NCI-H460 (cell line): ENCODE results near the gene POLDIP3. TPM values are rescaled to one million over a fixed set of nuclear protein-coding genes. Genes with fewer than 3 reads are reported as not detected.
"Not testable (repeated sequence)": the region's sequence is repeated elsewhere in the genome, so short reads cannot be mapped to it uniquely, and the experiment has no call there.

Experiments
- DNase-seq: peaks from one replicate; pipeline ENCODE4 v3.0.0-alpha.2; 2016; ENCODE audit warnings: low read depth; ENCODE audit errors: extremely low read depth
- total RNA-seq: library from RNA; depleted of rRNA; stranded (reverse); fragments of >200 nt; shearing (Covaris generic); gene quantifications from 2 replicates; pipeline ENCODE4 v1.2.3, GENCODE V29; 2014

POLDIP3 gene
- total RNA-seq, 1 experiment from 2014 or later = 20.1 TPM

GRCh38 chr22:42620084-42620483 is 5.4 kb upstream of the POLDIP3 start:
- no peak for DNase-seq

GRCh38 chr22:42619261-42620063 is 4.8 kb upstream of the POLDIP3 start:
- no peak for DNase-seq

- DNase-seq = no peak
Observed at GRCh38 chr22:42617155-42617983, 2.7 kb upstream of the POLDIP3 start.

GRCh38 chr22:42615860-42616175 is 1.1 kb upstream of the POLDIP3 start:
- not testable (repeated sequence) for DNase-seq

GRCh38 chr22:42615092-42615859 is 593 bp upstream of the POLDIP3 start:
- DNase-seq = peak; percentile 94

- no peak for DNase-seq
Observed at GRCh38 chr22:42613872-42614301, 796 bp downstream of the POLDIP3 start.

GRCh38 chr22:42612336-42612735 is 2.3 kb downstream of the POLDIP3 start:
- DNase-seq = no peak

- DNase-seq = no peak
Observed at GRCh38 chr22:42611051-42611450, 3.6 kb downstream of the POLDIP3 start.

- no peak for DNase-seq
Observed at GRCh38 chr22:42610186-42610585, 4.5 kb downstream of the POLDIP3 start.

- no peak for DNase-seq
Observed at GRCh38 chr22:42608823-42609361, 5.8 kb downstream of the POLDIP3 start.

- no peak for DNase-seq
Observed at GRCh38 chr22:42608136-42608822, 6.4 kb downstream of the POLDIP3 start.

- not testable (repeated sequence) for DNase-seq
Observed at GRCh38 chr22:42607641-42608040, 7.0 kb downstream of the POLDIP3 start.

GRCh38 chr22:42604403-42604802 is 10.3 kb downstream of the POLDIP3 start:
- no peak for DNase-seq

GRCh38 chr22:42603427-42603826 is 11.3 kb downstream of the POLDIP3 start:
- DNase-seq = no peak

- no peak for DNase-seq
Observed at GRCh38 chr22:42602470-42602869, 12.2 kb downstream of the POLDIP3 start.

- DNase-seq = no peak
Observed at GRCh38 chr22:42601879-42602465, 12.7 kb downstream of the POLDIP3 start.

GRCh38 chr22:42596863-42597530 is 17.7 kb downstream of the POLDIP3 start:
- no peak for DNase-seq

GRCh38 chr22:42596336-42596735 is 18.3 kb downstream of the POLDIP3 start:
- DNase-seq = no peak

GRCh38 chr22:42595434-42595833 is 19.2 kb downstream of the POLDIP3 start:
- DNase-seq = no peak
